CD1c-positive myeloid dendritic cell (primary cell): ENCODE results near the gene DTNBP1.

Experiments
- DNase-seq: peaks from one replicate; pipeline ENCODE4 v3.0.0-alpha.2; 2016; ENCODE audit errors: extremely low spot score

DTNBP1 gene

GRCh38 chr6:15626160-15626559 is 36.7 kb downstream of the DTNBP1 start:
- DNase-seq: no peak

- DNase-seq: peak; percentile 59
Measured at GRCh38 chr6:15623276-15624116, 39.3 kb downstream of the DTNBP1 start.

- peak; percentile 55 for DNase-seq
Measured at GRCh38 chr6:15622045-15622740, 40.6 kb downstream of the DTNBP1 start.

- DNase-seq: peak; percentile 87
Measured at GRCh38 chr6:15621203-15622044, 41.4 kb downstream of the DTNBP1 start.

GRCh38 chr6:15620611-15621010 is 42.2 kb downstream of the DTNBP1 start:
- no peak for DNase-seq

GRCh38 chr6:15619330-15619729 is 43.5 kb downstream of the DTNBP1 start:
- no peak for DNase-seq

- no peak for DNase-seq
Measured at GRCh38 chr6:15618685-15619084, 44.1 kb downstream of the DTNBP1 start.

GRCh38 chr6:15616261-15616660 is 46.6 kb downstream of the DTNBP1 start:
- DNase-seq: no peak

GRCh38 chr6:15615802-15616201 is 47.0 kb downstream of the DTNBP1 start:
- peak; percentile 41 for DNase-seq

GRCh38 chr6:15614277-15614676 is 48.6 kb downstream of the DTNBP1 start:
- DNase-seq: peak; percentile 87

GRCh38 chr6:15608396-15608795 is 54.4 kb downstream of the DTNBP1 start:
- peak; percentile 64 for DNase-seq

GRCh38 chr6:15607603-15608002 is 55.2 kb downstream of the DTNBP1 start:
- DNase-seq: no peak

- DNase-seq: no peak
Measured at GRCh38 chr6:15606347-15606746, 56.5 kb downstream of the DTNBP1 start.

- no peak for DNase-seq
Measured at GRCh38 chr6:15604843-15605242, 58.0 kb downstream of the DTNBP1 start.

- no peak for DNase-seq
Measured at GRCh38 chr6:15602154-15602553, 60.7 kb downstream of the DTNBP1 start.

- no peak for DNase-seq
Measured at GRCh38 chr6:15598273-15598798, 64.5 kb downstream of the DTNBP1 start.

GRCh38 chr6:15596186-15596896 is 66.5 kb downstream of the DTNBP1 start:
- DNase-seq: peak; percentile 53

GRCh38 chr6:15595461-15596173 is 67.2 kb downstream of the DTNBP1 start:
- peak; percentile 62 for DNase-seq

GRCh38 chr6:15594512-15595259 is 68.1 kb downstream of the DTNBP1 start:
- DNase-seq: no peak

GRCh38 chr6:15593798-15594197 is 69.0 kb downstream of the DTNBP1 start:
- no peak for DNase-seq
